ENCODE data around the gene IL22RA1. TPM values are rescaled to one million over a fixed set of nuclear protein-coding genes. Genes with fewer than 3 reads are reported as not detected.

The IL22RA1 gene
- polyA plus RNA-seq, 2 of the 4 experiments (the other 2 are of a cell fraction) = 1.5 to 1.7 TPM

DNA sequence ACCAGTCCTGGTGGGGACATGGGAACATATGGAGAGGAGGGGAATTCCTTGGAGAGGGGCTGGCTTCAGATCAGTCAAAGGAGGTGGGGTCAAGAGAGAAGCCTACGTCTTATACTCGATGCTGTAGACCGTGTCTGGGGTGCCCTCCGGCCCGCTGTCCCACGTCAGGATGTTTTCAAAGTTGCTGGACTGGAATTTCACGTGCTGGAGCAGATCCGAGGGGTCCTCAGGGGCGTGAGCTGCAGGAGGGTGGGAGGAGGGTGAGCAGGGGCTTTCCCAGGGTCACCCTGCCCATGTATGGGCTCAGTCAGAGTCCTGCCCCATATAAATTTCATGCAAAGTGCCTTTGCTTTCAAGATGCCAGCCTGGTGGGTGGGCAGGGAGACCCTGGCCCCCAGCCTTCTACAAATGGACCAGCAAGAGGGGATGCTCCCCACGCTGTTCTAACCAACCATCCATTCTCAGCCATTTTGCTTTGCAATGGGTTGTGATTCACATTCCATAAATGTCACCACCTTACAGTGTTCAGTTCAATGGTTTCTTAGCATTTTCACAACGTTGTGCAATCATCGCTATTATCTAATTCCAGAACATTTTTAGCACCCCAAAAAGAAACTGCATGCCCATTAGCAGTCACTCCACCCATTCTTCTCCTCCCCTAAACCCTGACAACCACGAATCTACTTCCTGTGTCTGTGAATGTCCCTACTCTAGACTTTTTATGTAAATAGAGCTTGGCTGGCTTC is 4.3 kb downstream of the IL22RA1 start:
- Histone ChIP-seq H3K27ac (no peak overlapping the region), H3K4me1 (peaks cover 12% of the 10 kb centered on the region), H3K4me2 (no peak overlapping the region), H3K9me3 (no peaks in the 10 kb centered on the region), H3K4me3 (no peak overlapping the region)
- TF ChIP-seq, protein P1, sequence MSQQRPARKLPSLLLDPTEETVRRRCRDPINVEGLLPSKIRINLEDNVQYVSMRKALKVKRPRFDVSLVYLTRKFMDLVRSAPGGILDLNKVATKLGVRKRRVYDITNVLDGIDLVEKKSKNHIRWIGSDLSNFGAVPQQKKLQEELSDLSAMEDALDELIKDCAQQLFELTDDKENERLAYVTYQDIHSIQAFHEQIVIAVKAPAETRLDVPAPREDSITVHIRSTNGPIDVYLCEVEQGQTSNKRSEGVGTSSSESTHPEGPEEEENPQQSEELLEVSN (IDR thresholded peaks at IDR 0.05; ENCODE audit: borderline replicate concordance, low read depth) = no peak
- TF ChIP-seq, protein P2, sequence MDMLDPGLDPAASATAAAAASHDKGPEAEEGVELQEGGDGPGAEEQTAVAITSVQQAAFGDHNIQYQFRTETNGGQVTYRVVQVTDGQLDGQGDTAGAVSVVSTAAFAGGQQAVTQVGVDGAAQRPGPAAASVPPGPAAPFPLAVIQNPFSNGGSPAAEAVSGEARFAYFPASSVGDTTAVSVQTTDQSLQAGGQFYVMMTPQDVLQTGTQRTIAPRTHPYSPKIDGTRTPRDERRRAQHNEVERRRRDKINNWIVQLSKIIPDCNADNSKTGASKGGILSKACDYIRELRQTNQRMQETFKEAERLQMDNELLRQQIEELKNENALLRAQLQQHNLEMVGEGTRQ (IDR thresholded peaks at IDR 0.05) = no peak
- TF ChIP-seq KDM5A (IDR thresholded peaks at IDR 0.05) (no peak), CEBPB (IDR thresholded peaks at IDR 0.05) (no peak), RNF2 (IDR thresholded peaks at IDR 0.05; ENCODE audit: borderline replicate concordance, low read depth) (no peak), ZFP36 (IDR thresholded peaks at IDR 0.05; ENCODE audit: borderline replicate concordance, partially characterized antibody) (no peak), JUNB (IDR thresholded peaks at IDR 0.05) (no peak), RARB (CRISPR knock-in tag; IDR thresholded peaks at IDR 0.05) (no peak), CBX2 (IDR thresholded peaks at IDR 0.05; ENCODE audit: borderline replicate concordance, low read depth) (no peak)
- TF ChIP-seq, protein P3, sequence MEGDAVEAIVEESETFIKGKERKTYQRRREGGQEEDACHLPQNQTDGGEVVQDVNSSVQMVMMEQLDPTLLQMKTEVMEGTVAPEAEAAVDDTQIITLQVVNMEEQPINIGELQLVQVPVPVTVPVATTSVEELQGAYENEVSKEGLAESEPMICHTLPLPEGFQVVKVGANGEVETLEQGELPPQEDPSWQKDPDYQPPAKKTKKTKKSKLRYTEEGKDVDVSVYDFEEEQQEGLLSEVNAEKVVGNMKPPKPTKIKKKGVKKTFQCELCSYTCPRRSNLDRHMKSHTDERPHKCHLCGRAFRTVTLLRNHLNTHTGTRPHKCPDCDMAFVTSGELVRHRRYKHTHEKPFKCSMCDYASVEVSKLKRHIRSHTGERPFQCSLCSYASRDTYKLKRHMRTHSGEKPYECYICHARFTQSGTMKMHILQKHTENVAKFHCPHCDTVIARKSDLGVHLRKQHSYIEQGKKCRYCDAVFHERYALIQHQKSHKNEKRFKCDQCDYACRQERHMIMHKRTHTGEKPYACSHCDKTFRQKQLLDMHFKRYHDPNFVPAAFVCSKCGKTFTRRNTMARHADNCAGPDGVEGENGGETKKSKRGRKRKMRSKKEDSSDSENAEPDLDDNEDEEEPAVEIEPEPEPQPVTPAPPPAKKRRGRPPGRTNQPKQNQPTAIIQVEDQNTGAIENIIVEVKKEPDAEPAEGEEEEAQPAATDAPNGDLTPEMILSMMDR (IDR thresholded peaks at IDR 0.05) = no peak
- TF ChIP-seq, protein P4, sequence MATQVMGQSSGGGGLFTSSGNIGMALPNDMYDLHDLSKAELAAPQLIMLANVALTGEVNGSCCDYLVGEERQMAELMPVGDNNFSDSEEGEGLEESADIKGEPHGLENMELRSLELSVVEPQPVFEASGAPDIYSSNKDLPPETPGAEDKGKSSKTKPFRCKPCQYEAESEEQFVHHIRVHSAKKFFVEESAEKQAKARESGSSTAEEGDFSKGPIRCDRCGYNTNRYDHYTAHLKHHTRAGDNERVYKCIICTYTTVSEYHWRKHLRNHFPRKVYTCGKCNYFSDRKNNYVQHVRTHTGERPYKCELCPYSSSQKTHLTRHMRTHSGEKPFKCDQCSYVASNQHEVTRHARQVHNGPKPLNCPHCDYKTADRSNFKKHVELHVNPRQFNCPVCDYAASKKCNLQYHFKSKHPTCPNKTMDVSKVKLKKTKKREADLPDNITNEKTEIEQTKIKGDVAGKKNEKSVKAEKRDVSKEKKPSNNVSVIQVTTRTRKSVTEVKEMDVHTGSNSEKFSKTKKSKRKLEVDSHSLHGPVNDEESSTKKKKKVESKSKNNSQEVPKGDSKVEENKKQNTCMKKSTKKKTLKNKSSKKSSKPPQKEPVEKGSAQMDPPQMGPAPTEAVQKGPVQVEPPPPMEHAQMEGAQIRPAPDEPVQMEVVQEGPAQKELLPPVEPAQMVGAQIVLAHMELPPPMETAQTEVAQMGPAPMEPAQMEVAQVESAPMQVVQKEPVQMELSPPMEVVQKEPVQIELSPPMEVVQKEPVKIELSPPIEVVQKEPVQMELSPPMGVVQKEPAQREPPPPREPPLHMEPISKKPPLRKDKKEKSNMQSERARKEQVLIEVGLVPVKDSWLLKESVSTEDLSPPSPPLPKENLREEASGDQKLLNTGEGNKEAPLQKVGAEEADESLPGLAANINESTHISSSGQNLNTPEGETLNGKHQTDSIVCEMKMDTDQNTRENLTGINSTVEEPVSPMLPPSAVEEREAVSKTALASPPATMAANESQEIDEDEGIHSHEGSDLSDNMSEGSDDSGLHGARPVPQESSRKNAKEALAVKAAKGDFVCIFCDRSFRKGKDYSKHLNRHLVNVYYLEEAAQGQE (IDR thresholded peaks at IDR 0.05) = no peak
- WGBS (ENCODE audit: missing lambda C conversion rate) = 74% methylated on average over 12 of the region's 13 CpGs
- FAIRE-seq (no peak), DNase-seq (ENCODE audit: low read depth in 1 of 2, low spot score in 1 of 2) (no peak), ATAC-seq (no peak)
- POLR2A ChIA-PET = no interaction called here
- CTCF ChIA-PET = interaction anchor here (1.0 to 2.0 kb wide), 2 partner anchors 11 to 254 kb away, joined by 3 to 6 read pairs; no protein-coding TSS in a partner anchor

DNA sequence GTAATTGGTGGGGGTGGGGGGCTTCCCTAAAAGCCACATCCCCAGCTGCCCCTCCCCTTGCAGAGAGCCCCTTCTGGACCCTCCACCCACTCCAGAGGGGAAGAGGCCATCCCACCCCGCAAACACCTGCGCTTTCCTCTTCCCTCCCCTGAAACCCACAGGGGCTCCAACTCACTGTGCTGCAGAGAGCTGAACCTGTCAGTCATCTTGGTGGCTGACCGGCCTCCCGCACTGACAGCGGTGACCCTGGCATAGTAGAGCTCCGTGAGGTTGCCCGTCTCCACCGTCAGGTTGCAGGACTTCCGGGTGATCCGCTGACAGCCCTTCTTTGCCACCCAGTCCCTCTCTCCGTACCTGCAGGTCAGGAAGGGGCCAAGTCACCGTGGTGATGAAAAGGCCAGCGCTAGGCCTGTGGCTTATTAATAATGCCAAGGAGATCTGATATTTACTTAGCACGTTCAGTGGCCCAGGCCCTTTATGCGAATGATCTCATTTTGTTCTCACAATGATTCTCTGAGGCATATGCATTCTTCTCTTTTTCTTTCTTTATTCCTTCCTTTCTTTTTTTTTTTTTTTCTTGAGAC is 5.9 kb downstream of the IL22RA1 start:
- no peak overlapping the region for H3K4me2 ChIP-seq
- TF ChIP-seq, protein P5, sequence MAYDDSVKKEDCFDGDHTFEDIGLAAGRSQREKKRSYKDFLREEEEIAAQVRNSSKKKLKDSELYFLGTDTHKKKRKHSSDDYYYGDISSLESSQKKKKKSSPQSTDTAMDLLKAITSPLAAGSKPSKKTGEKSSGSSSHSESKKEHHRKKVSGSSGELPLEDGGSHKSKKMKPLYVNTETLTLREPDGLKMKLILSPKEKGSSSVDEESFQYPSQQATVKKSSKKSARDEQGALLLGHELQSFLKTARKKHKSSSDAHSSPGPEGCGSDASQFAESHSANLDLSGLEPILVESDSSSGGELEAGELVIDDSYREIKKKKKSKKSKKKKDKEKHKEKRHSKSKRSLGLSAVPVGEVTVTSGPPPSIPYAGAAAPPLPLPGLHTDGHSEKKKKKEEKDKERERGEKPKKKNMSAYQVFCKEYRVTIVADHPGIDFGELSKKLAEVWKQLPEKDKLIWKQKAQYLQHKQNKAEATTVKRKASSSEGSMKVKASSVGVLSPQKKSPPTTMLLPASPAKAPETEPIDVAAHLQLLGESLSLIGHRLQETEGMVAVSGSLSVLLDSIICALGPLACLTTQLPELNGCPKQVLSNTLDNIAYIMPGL (CRISPR knock-in tag; IDR thresholded peaks at IDR 0.05; ENCODE audit: borderline replicate concordance) = no peak
- no peak for TF ChIP-seq RARB (CRISPR knock-in tag; IDR thresholded peaks at IDR 0.05)
- no peak for TF ChIP-seq CEBPB (IDR thresholded peaks at IDR 0.05)
- H3K9me3 ChIP-seq = no peaks in the 10 kb centered on the region
- POLR2A ChIA-PET = no interaction called here
- no peak overlapping the region for H3K4me3 ChIP-seq
- WGBS (ENCODE audit: missing lambda C conversion rate) = 95% methylated on average over 13 of the region's 15 CpGs
- FAIRE-seq (no peak), ATAC-seq (no peak), DNase-seq (ENCODE audit: low read depth in 1 of 2, low spot score in 1 of 2) (no peak)
- CTCF ChIA-PET = interaction anchor here (1.0 kb wide), 1 partner anchor 256 kb away, joined by 3 read pairs; no protein-coding TSS in a partner anchor
- peaks cover 2% of the 10 kb centered on the region; the same call in 1 of the 3 replicates for H3K4me1 ChIP-seq
- no peak overlapping the region for H3K27ac ChIP-seq

Measured in A549 (cell line).